Spinal cord (tissue), 10 donors: ENCODE measurements around the gene ALDH1A1. TPM values are rescaled to one million over a fixed set of nuclear protein-coding genes. Genes with fewer than 3 reads are reported as not detected.
"Not testable (repeated sequence)": the region's sequence is repeated elsewhere in the genome, so short reads cannot be mapped to it uniquely, and the experiment has no call there.

Experiments
- DNase-seq, 6 donors: peaks; one replicate each; pipeline versions ENCODE4 v3.0.0 to v3.0.0-alpha.2; 2013 to 2015; ENCODE audit warnings: low spot score in 6 of 6, low read depth in 4 of 6
- H3K27ac ChIP-seq: one replicate; pipeline ENCODE4 v1.5.1; 2013; ENCODE audit warnings: low read depth, low read length, control low read depth
- H3K27me3 ChIP-seq: one replicate; pipeline ENCODE4 v1.6.1; 2013; ENCODE audit warnings: low read length; ENCODE audit not compliant: control insufficient read depth, insufficient read depth
- H3K36me3 ChIP-seq: one replicate; pipeline ENCODE4 v1.6.1; 2013; ENCODE audit warnings: low read length; ENCODE audit not compliant: control insufficient read depth, insufficient read depth
- H3K4me1 ChIP-seq: one replicate; pipeline ENCODE4 v1.6.1; 2013; ENCODE audit warnings: low read length; ENCODE audit not compliant: control insufficient read depth, insufficient read depth
- H3K4me3 ChIP-seq: one replicate; pipeline ENCODE4 v1.5.1; 2013; ENCODE audit warnings: low read depth, low read length, control low read depth
- H3K9me3 ChIP-seq: one replicate; pipeline ENCODE4 v1.6.1; 2013; ENCODE audit warnings: low read length; ENCODE audit not compliant: control insufficient read depth, insufficient read depth
- WGBS: methylation state at CpG from one replicate; pipeline ENCODE4 v1.1.5; 2013; ENCODE audit warnings: missing lambda C conversion rate; ENCODE audit not compliant: insufficient coverage; 5-methylcytosine and 5-hydroxymethylcytosine counted together
- polyA plus RNA-seq, 2 donors: library from polyadenylated mRNA; unstranded; fragments of 120-200 nt; gene quantifications; one replicate each; pipeline ENCODE4 v1.2.1, GENCODE V29; 2013; ENCODE audit not compliant: insufficient read length in 2 of 2
- total RNA-seq, 2 donors: library from RNA; depleted of rRNA in 1 of 2; stranded (reverse); fragments of 120-200 nt in 1 of 2; fragments of >200 nt in 1 of 2; gene quantifications; one replicate each; pipeline versions ENCODE4 v1.2.3 to v1.2.4, GENCODE V29; 2013 to 2014
- donor health status: healthy.

The ALDH1A1 gene
- total and polyA plus RNA-seq, 4 donors, result 7.2 to 74.5 (median 18.5) TPM

DNA sequence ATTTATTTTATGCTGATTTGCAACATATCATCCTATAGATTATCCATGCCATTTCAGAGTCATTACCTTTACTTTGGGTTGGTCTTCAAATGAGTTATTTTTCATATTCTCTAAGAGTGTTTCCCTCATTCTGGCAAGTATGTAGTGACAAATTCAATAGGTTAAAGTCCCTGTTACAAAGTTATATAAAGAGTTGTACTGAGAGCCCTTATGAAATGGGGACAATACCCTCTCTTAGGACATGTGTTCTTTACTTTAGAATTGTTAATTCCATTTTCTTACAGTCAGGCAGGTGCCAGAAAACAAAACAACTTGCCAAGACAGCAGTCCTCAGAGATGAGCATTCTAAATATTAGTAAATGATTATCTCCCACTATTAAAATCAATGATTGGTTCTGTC lies 6.0 kb downstream of the ALDH1A1 start:
- H3K27me3 ChIP-seq, result no peaks in the 10 kb centered on the region
- H3K27ac ChIP-seq, result no peak overlapping the region
- no peaks in the 10 kb centered on the region for H3K9me3 ChIP-seq
- H3K4me1 ChIP-seq, result no peaks in the 10 kb centered on the region
- H3K4me3 ChIP-seq, result no peak overlapping the region
- DNase-seq, result no peak
- no peaks in the 10 kb centered on the region for H3K36me3 ChIP-seq

DNA sequence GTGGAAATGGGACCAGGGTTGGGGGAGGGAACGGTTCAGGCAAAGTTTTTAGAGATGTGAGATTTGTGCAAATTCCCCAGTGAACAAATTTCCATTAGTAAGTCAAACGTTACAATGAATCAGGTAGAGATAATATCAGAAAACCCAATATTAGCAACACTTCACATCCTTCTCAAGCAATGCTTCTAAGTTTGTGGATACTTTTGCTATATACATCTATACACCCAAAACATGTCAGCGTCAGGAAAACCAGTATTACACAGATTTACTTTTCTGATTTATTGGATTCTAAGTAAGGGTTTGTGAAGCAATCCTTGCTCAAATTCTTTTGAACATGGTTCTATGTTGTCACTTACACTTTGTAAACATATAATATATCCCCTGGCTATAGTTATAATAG lies 6.5 kb downstream of the ALDH1A1 start:
- Histone ChIP-seq H3K27me3 (no peaks in the 10 kb centered on the region), H3K4me1 (no peaks in the 10 kb centered on the region), H3K9me3 (no peaks in the 10 kb centered on the region), H3K36me3 (no peaks in the 10 kb centered on the region), H3K27ac (no peak overlapping the region), H3K4me3 (no peak overlapping the region)
- no peak for DNase-seq
- no CpG with 5 or more reads among the region's 3 CpGs for WGBS

DNA sequence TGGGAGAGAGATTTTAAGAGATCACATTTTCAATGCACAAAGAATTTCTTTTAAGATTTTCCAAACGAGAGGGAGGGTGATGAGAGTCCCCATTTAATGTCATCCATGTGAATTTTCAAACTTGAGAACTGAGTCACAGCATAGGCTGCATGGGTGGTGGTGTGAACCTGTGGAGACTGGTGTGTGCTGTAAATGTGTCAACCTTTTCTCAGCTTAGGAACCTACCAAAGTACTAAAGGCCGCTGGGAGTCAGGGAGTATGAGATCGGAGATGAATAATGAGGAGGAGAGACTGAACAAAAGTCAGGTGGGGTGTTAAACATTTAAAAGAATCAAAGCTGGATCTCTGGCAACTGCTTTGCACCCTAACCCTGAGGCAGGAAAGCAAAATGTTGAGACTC lies 7.5 kb downstream of the ALDH1A1 start:
- no peak overlapping the region for H3K27ac ChIP-seq
- no peaks in the 10 kb centered on the region for H3K27me3 ChIP-seq
- H3K4me3 ChIP-seq, result no peak overlapping the region
- WGBS, result no CpG with 5 or more reads among the region's 3 CpGs
- no peaks in the 10 kb centered on the region for H3K36me3 ChIP-seq
- no peaks in the 10 kb centered on the region for H3K4me1 ChIP-seq
- H3K9me3 ChIP-seq, result no peaks in the 10 kb centered on the region
- DNase-seq, result no peak

DNA sequence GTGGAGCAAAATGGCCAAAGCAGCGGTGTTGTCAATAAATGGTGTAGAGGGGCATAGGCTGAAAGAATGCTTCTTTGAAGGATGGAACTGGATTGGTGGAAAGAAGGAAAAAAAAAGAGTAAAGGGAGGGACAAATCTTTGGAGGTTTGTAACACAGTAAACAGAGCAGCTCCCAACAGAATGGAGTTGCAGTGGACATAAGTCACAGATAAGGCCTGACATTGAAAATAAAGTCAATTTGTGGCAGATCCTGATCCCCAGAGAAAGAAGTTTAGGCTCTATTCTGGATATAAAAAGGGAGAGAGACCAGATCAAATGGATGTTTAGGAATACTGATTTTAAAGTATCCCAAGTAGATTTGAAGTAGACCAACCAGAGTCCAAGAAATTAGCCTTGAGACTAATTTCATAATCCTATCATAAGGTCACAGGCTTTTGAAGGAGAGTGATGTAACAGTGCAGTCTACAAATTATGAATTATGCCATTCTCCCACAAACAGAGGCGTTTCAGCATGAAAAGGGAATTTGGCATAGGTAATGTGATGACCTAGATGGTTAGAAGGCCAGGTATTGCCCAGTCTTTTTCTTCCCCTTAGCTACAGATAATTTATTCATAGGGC lies 8.9 kb downstream of the ALDH1A1 start:
- Histone ChIP-seq H3K27ac (no peak overlapping the region), H3K4me1 (no peaks in the 10 kb centered on the region), H3K4me3 (no peak overlapping the region), H3K36me3 (no peaks in the 10 kb centered on the region), H3K27me3 (no peaks in the 10 kb centered on the region), H3K9me3 (no peaks in the 10 kb centered on the region)
- 88% methylated on average over 1 of the region's 2 CpGs for WGBS
- no peak for DNase-seq

DNA sequence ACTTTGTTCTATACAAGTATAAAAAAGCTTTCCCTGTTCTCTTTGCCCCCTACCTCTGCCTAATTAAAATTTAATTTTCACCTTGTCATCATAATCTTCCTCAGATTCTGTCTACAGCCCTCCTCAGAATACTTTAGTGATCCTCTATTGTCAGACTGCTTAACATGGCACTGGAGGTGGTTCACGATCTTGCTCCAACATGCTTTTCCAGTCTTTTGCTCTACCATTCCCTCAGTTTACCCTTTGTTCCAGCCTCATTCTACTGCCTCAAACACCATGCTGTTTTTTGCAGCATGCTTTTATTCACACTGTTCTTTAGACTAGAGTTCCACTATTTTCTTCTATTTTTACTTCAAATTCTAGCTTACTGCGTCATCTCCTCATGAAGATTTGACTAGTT lies 10.4 kb downstream of the ALDH1A1 start:
- 91% methylated on average over 2 of the region's 2 CpGs for WGBS
- Histone ChIP-seq H3K27ac (no peak overlapping the region), H3K36me3 (no peaks in the 10 kb centered on the region), H3K4me3 (no peak overlapping the region), H3K27me3 (no peaks in the 10 kb centered on the region), H3K9me3 (no peaks in the 10 kb centered on the region), H3K4me1 (no peaks in the 10 kb centered on the region)
- DNase-seq, result no peak

DNA sequence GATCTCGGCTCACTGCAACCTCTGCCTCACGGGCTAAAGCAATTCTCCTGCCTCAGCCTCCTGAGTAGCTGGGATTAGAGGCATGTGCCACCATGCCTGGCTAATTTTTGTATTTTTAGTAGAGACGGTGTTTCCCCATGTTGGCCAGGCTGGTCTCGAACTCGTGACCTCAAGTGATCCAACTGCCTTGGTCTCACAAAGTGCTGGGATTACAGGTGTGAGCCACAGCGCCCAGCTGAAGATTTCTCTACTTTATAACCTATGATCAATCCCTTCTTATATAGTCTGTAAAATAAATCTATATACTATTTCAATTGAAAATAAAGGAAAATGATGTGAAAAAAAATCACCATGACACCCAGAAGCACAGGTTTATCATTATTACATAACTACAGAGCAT lies 13.3 kb downstream of the ALDH1A1 start:
- H3K27ac ChIP-seq, H3K4me1 ChIP-seq, DNase-seq, H3K9me3 ChIP-seq, H3K27me3 ChIP-seq, H3K4me3 ChIP-seq, H3K36me3 ChIP-seq: not testable (repeated sequence)
- 93% methylated on average over 3 of the region's 6 CpGs for WGBS

DNA sequence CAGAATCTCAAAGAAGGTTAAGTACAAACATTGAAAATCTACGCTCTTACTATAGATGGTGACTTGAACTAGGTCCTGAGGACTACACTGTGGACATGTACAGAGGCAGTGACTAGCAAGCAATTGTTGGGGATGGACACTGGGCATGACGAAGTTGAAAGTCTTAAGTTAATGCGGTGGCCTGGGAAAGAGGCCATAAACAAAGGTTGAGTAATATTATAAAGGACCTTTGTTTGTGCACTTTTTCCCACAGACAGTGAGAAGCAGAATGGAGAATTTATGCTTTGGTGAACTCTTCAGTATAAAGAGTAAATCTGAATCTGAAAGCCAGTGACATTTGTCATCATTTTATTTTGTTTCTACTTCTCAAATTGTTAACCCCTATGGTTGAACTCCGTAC lies 15.3 kb downstream of the ALDH1A1 start:
- H3K4me3 ChIP-seq, result no peak overlapping the region
- H3K36me3 ChIP-seq, result no peaks in the 10 kb centered on the region
- no peaks in the 10 kb centered on the region for H3K27me3 ChIP-seq
- no peak overlapping the region for H3K27ac ChIP-seq
- WGBS, result 58% methylated on average over 3 of the region's 4 CpGs
- DNase-seq, result no peak
- H3K4me1 ChIP-seq, result no peaks in the 10 kb centered on the region
- no peaks in the 10 kb centered on the region for H3K9me3 ChIP-seq

DNA sequence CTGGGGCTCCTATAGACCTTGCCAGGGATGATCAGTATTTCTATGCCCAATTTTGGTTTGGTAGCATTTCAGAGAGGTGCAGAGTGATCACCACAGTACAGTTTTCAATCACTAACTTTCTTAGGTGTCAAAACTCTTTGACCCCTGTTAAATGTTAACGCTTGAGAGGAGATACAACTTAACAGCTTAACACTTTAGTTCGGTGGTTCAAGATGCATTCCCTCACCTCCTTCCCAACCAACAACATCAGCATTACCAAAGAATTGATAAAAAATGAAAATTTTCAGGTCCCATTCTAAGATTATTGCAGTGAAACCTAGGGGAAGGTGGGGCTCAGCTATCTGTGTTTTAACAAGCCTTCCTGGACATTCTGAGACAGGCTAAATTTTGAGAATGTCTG lies 16.2 kb downstream of the ALDH1A1 start:
- Histone ChIP-seq H3K36me3 (no peaks in the 10 kb centered on the region), H3K27me3 (no peaks in the 10 kb centered on the region), H3K9me3 (no peaks in the 10 kb centered on the region), H3K4me1 (no peaks in the 10 kb centered on the region), H3K4me3 (no peak overlapping the region), H3K27ac (no peak overlapping the region)
- no CpG with 5 or more reads among the region's 2 CpGs for WGBS
- DNase-seq, result no peak

DNA sequence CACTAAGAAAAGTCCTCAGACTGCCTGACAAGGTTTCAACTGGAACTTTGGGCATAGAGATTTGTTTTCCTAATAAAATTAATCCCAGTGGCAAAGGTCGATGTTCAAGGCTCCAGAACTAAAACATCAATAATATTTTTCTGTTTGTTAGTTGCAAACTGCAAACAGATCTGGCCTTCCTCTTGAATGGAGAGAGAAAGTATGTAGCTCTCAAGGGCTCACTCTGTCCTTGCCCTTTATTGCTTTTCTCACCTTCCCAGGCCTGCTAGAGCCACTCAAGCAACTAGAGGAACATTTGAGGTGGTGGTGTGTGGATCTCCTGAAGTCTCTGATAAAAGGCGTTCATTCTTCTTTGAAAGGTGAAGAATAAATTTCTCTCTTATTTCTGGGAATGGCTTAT lies 16.6 kb downstream of the ALDH1A1 start:
- no peaks in the 10 kb centered on the region for H3K9me3 ChIP-seq
- no CpG with 5 or more reads among the region's 2 CpGs for WGBS
- no peaks in the 10 kb centered on the region for H3K36me3 ChIP-seq
- DNase-seq, result no peak
- H3K4me1 ChIP-seq, result no peaks in the 10 kb centered on the region
- H3K4me3 ChIP-seq, result no peak overlapping the region
- no peaks in the 10 kb centered on the region for H3K27me3 ChIP-seq
- no peak overlapping the region for H3K27ac ChIP-seq

DNA sequence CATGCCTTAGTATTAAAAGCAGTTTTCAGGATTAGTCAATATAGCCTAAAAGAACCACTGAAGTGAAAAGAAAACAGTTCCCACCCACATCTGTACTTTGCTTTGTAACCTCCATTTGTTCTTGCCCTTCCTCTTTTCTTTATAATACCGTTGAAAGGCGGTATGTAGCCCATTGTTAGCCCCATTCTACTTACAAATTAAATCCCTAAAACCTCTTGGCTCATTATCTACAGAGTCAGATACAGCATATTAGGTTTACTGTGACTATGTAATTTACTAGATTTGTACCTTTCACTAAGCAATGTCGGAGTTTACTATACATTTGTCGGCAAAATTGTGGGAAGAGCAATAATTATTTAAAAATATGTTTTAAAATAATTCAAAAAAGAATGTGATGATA lies 17.3 kb downstream of the ALDH1A1 start:
- no CpG with 5 or more reads among the region's 4 CpGs for WGBS

More for the DNA sequence above, 17.3 kb downstream of the ALDH1A1 start:
- H3K36me3 ChIP-seq, result no peaks in the 10 kb centered on the region
- H3K4me3 ChIP-seq, result no peak overlapping the region
- no peaks in the 10 kb centered on the region for H3K27me3 ChIP-seq
- no peak for DNase-seq
- no peak overlapping the region for H3K27ac ChIP-seq
- H3K9me3 ChIP-seq, result no peaks in the 10 kb centered on the region
- H3K4me1 ChIP-seq, result no peaks in the 10 kb centered on the region
